GM21619 (cell line): ENCODE measurements around the gene C22orf31.
"Not testable (repeated sequence)": the region's sequence is repeated elsewhere in the genome, so short reads cannot be mapped to it uniquely, and the experiment has no call there.

Experiments
- ATAC-seq: cut with Tn5 transposase; IDR thresholded peaks from one replicate; pipeline ENCODE4 v1.9.1; 2021; ENCODE audit not compliant: unreplicated experiment

Gene C22orf31

GRCh38 chr22:29061773-29062172 is at the start of gene C22orf31:
C22orf31 (minus strand) TSS chr22:29061831; CDS start chr22:29061792, 39 bp downstream.
- no peak for ATAC-seq

DNA sequence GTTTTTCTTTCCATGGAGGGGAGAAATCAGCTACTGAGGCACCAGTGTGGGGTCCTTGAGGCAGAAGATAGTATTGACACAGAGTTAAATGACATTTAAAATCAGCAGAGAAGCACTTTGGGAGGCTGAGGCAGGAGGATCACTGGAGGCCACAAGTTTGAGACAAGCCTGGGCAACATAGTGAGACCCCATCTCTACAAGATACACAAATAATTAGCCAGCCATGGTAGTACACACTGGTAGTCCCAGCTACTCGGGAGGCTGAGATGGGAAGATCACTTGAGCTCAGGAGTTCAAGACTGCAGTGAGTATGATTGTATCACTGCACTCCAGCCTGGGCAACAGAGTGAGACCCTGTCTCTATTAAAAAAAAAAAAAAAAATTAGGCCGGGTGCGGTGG is 49.3 kb upstream of the C22orf31 start:
- ATAC-seq, result no peak

DNA sequence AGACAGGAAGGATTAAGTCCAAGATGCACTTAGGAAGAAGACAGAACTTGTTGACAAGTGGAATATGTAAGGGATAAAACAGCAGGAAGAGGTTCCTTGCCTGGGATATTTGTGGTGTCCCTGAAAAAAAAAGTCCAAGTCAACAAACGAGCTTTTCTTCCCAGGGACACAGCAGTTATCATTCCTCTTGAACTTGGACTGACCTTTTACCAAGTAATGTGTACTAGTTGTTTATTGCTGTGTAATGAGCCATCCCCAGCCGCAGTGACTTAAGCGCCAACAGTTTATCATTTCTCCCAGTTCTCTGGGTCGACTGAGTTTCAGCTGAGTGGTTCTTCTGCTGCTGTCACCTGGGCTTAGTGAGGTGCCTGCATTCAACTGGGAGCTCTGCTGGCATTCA is 48.2 kb upstream of the C22orf31 start:
- no peak for ATAC-seq

- ATAC-seq, result no peak
Measured at GRCh38 chr22:29108137-29108536, 46.5 kb upstream of the C22orf31 start.

GRCh38 chr22:29106839-29107238 is 45.2 kb upstream of the C22orf31 start:
- ATAC-seq, result no peak

DNA sequence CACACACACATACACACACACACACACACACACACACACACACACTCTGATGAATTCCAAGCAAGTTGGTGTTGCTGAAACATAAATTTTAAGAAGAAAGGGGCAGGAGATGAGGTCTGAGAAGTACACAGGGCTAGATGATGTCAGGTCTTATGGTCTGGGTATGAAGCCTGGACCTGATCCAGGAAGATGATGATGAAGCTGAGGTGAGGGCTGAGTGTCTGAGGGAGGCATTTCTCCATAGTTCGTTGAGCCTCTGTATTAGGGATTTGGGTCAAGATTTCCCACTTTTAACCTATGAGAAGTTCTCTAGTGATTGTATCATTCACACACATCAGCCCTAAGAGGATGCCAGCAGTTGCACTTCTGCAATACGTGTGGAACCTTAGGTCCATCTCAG is 43.8 kb upstream of the C22orf31 start:
- no peak for ATAC-seq

DNA sequence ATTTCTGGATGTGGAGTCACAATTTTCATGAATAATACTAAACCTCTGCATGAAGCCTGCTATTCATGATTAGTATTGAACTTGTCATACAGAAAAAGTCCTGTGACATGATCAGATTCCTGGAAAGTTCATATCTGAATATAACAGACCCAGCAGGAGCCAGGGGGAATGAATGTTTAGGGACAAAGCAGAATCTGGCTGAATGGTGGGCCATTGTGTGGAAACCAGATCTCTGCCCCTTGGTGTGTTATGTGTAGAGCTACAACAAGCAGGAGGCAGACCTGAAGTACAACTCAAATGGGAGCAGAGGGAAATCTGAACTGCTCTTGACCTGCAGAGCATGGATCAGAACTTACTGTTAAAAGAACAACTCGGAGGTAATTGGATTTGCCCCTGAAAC is 41.5 kb upstream of the C22orf31 start:
- no peak for ATAC-seq

GRCh38 chr22:29102300-29102699 is 40.7 kb upstream of the C22orf31 start:
- ATAC-seq, result no peak

DNA sequence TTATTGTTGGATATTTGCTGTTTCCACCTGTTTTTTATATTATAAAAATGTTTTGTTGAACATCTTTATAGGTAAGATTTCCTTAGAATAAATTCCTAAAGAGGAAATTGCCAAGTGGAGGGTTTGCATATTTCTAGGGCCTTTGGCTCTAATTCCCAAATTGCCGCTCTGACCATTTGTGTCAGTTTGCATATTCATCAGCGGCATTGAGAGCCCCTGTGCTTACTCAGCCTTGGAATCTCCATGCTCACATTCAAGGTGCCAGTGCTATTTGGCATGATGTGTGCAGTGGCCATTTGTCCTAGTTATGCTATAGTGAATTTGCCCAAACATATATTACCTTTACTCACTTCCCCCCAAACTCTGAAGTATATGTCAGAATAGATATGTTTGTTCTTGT is 36.7 kb upstream of the C22orf31 start:
- ATAC-seq, result no peak

DNA sequence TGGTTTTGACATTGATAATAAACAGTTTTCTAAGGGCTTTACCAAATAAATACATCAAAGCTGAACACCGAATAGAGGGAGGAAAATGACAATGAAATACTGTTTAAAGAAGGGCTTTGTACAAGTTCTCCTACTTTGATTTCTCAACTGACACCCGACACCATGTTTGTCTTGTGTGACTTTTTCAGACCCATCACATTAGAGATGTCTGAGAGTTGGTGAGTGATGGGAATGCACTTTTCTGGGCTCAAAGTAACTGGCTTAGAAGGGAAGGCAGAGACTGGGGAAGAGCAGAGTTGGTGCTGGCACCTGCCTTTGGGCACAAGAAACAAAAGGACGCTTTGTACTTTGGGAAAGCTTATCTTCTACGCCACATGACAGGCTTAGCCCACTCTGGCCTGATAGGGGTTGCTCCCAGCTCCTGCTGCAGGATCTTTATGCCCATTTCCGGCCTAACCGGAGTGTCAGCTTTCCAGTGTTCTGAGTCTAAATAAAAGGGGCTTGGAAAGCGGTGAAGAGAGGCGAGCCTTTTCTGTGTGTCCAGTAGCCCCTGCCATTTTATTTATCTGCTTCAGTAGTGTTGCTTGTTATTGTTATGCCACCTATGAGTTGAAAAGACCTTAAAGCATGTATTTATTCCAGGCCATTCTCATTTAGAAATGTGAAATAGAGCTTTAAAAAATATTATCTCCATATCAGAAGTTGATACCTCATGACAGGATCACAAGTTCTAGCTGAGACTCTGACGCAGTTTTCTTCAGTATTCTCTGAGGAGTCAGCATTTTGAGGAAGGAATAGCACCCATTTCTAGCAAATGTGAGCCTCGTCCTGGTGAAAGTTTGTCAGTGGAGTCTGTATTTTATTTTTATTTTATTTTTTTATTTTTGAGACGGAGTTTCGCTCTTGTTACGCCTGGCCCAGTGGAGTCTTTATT is 35.4 kb upstream of the C22orf31 start:
- ATAC-seq, result no peak

DNA sequence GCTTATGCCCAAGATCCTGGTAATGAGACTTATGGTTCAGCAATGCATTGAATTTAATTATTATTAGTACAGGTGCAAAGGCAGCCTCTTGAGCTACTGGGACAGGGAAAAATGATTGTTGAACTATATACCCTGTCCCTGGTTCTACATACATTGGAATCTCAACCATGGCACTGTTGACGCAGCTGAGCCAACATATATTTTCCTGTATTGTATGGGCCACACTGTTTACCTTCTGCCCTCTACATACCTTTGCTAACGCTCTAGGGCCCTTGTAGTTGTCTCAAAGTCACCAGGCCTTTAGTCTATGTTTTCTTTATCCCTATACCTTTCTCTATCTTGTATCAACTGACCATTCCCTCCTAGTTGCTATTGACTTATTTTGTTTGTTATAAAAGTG is 33.8 kb upstream of the C22orf31 start:
- no peak for ATAC-seq

DNA sequence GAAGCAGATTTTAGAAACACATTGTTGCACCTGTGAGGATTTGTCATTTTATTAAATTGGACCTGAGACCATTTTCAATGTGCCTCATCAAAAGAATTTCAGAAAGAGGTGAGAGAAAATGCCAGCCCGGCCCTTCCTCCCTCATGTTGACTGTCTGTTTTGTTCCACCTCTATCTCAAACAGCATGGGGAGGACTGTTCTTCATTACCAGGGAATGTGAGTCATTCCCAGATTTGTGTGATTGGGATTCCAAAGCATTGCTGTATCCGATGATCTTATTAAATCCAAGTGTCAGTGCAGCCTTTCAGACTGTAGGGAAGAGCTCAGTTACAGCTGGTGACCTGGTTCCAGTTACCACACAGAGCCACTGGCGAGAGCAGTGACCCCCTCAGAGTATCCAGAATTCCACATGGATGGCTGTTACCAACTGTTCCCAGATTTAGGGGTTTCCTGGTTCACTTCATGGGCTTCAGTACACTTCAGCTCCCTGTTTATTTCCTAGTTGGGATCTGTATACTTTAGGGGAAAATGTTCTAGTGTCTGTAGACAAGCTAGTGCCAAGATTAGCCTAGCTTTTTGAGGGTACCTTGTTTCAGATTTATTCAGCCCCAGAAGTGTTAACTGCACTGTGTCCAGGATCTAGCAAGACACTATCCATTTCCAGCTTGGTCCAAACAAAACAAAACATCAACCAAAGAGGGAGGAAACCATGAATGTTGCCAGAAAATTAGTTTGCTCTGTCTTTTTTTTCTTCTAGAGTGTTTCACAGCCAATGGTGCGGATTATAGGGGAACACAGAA is 32.1 kb upstream of the C22orf31 start:
- no peak for ATAC-seq

GRCh38 chr22:29093030-29093429 is 31.4 kb upstream of the C22orf31 start:
- ATAC-seq, result no peak

GRCh38 chr22:29092243-29092642 is 30.6 kb upstream of the C22orf31 start:
- ATAC-seq, result no peak

- ATAC-seq, result no peak
Measured at GRCh38 chr22:29090039-29090438, 28.4 kb upstream of the C22orf31 start.

DNA sequence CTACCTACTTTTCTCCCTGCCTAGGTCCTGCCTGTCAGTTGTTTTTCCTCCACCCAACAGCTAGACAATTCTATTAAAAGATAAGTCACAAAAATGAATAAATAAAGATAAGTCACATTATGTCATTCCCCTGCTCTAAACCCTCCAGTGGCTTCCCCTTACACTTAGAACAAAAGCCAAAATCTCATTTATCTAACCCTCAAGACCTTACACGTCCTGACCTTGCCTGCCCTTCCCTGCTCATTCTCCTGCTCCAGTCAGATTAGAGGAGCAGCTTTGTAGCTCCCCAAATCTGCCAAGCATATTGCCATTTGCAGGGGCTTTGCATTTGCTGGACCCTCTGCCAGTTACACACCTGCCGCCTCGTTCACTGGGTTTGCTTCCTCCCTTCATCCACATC is 27.9 kb upstream of the C22orf31 start:
- ATAC-seq, result no peak

- ATAC-seq, result no peak
Measured at GRCh38 chr22:29088809-29089208, 27.2 kb upstream of the C22orf31 start.

GRCh38 chr22:29087012-29087411 is 25.4 kb upstream of the C22orf31 start:
- no peak for ATAC-seq

GRCh38 chr22:29083933-29084591 is 22.4 kb upstream of the C22orf31 start:
- ATAC-seq, result no peak

DNA sequence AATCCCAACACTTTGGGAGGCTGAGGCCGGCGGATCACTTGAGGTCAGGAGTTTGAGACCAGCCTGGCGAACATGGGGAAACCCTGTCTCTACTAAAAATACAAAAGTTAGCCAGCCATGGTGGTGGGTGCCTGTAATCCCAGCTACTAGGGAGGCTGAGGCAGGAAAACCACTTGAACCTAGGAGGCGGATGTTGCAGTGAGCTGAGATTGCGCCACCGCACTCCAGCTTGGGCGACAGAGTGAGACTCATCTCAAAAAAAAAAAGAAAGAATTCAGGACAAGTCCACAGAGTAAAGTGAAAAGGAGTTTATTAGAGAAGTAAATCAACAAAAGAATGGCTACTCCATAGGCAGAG is 21.9 kb upstream of the C22orf31 start:
- not testable (repeated sequence) for ATAC-seq

- no peak for ATAC-seq
Measured at GRCh38 chr22:29082826-29083545, 21.4 kb upstream of the C22orf31 start.
